ENCODE data around the gene CRIP2. TPM values are rescaled to one million over a fixed set of nuclear protein-coding genes. Genes with fewer than 3 reads are reported as not detected.

Gene CRIP2
- total and polyA plus RNA-seq, 2 experiments from 2014 or later: 3.4 to 9.6 TPM

DNA sequence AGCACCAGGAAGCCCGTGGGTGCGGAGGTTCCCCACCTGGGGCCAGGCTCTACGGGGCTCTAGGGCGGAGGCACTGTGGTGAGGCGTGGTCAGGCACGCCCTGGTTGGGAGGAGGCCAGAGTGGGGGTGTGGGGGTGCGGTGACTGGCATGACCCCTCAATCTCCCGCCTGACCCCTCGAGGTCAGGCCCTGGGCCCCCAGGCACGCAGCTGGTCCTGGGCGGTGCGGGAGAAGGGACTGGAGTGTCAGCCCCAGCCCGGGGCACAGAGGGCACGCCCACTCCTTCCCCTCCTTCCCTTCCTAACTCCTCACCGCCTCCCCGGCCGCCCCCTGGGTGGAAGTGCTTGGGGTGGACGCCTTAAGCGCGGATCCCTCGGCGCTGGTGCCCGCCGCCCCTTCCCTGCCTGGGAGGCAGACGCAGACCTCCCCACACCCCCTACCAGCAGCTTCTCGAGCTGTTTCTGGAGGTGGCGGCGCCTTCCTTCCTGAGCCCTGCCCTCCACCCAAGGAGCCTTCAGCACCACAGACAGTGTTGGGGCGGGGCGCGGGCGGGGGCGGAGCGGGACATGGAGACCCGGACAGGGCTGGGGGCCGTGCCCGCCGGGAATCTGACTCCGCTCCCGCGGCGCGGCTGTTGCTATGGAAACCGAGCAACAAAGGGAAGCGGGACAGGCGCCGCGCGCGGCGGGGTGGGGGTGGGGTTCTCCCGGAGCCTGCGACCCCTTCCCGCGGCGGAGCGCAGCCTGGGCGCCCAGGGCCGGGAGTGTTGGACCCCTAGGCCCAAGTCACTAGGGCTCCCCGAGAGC, 741 bp upstream of the CRIP2 start:
- Histone ChIP-seq H3K79me2 (replicated peaks; ENCODE audit: insufficient read depth) (no peaks in the 10 kb centered on the region), H3K9me2 (ENCODE audit: insufficient read depth) (no peaks in the 10 kb centered on the region), H3K4me3 (peak overlapping the region; percentile 56), H2AFZ (peak overlapping the region; percentile 88; the same call in 1 of the 2 replicates), H3K4me1 (ENCODE audit: insufficient read depth) (peaks cover 18% of the 10 kb centered on the region; the same call in 1 of the 2 replicates), H3F3A (replicated peaks; ENCODE audit: low read depth) (peaks cover 9% of the 10 kb centered on the region; the same call in 1 of the 2 replicates), H3K4me2 (peak overlapping the region; percentile 84), H3K27me3 (ENCODE audit: insufficient read depth) (peaks cover 41% of the 10 kb centered on the region), H4K20me1 (replicated peaks; ENCODE audit: insufficient read depth) (no peaks in the 10 kb centered on the region; the same call in 1 of the 2 replicates), H3K36me3 (ENCODE audit: insufficient read depth) (no peaks in the 10 kb centered on the region), H3K27ac (ENCODE audit: low read depth) (no peak overlapping the region)
- H3K36me3 Mint-ChIP-seq (ENCODE audit: low read depth): no peaks in the 10 kb centered on the region
- H3K4me1 Mint-ChIP-seq: peaks cover 8% of the 10 kb centered on the region
- DNase-seq (ENCODE audit: low spot score) (peak; percentile 96), ATAC-seq (peak; percentile 49)
- TF ChIP-seq NANOG (IDR thresholded peaks at IDR 0.05; ENCODE audit: borderline replicate concordance) (no peak), ZNF114 (CRISPR knock-in tag; IDR thresholded peaks at IDR 0.05) (no peak), JUNB (IDR thresholded peaks at IDR 0.05; ENCODE audit: unreplicated experiment) (no peak), EZH2phosphoT487 (IDR thresholded peaks at IDR 0.05; ENCODE audit: unreplicated experiment) (no peak), ZNF331 (CRISPR knock-in tag; IDR thresholded peaks at IDR 0.05; ENCODE audit: low read depth) (no peak)
- TF ChIP-seq, protein P1, sequence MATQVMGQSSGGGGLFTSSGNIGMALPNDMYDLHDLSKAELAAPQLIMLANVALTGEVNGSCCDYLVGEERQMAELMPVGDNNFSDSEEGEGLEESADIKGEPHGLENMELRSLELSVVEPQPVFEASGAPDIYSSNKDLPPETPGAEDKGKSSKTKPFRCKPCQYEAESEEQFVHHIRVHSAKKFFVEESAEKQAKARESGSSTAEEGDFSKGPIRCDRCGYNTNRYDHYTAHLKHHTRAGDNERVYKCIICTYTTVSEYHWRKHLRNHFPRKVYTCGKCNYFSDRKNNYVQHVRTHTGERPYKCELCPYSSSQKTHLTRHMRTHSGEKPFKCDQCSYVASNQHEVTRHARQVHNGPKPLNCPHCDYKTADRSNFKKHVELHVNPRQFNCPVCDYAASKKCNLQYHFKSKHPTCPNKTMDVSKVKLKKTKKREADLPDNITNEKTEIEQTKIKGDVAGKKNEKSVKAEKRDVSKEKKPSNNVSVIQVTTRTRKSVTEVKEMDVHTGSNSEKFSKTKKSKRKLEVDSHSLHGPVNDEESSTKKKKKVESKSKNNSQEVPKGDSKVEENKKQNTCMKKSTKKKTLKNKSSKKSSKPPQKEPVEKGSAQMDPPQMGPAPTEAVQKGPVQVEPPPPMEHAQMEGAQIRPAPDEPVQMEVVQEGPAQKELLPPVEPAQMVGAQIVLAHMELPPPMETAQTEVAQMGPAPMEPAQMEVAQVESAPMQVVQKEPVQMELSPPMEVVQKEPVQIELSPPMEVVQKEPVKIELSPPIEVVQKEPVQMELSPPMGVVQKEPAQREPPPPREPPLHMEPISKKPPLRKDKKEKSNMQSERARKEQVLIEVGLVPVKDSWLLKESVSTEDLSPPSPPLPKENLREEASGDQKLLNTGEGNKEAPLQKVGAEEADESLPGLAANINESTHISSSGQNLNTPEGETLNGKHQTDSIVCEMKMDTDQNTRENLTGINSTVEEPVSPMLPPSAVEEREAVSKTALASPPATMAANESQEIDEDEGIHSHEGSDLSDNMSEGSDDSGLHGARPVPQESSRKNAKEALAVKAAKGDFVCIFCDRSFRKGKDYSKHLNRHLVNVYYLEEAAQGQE (IDR thresholded peaks at IDR 0.05; ENCODE audit: unreplicated experiment): peak; percentile 59
- TF ChIP-seq, protein P2, sequence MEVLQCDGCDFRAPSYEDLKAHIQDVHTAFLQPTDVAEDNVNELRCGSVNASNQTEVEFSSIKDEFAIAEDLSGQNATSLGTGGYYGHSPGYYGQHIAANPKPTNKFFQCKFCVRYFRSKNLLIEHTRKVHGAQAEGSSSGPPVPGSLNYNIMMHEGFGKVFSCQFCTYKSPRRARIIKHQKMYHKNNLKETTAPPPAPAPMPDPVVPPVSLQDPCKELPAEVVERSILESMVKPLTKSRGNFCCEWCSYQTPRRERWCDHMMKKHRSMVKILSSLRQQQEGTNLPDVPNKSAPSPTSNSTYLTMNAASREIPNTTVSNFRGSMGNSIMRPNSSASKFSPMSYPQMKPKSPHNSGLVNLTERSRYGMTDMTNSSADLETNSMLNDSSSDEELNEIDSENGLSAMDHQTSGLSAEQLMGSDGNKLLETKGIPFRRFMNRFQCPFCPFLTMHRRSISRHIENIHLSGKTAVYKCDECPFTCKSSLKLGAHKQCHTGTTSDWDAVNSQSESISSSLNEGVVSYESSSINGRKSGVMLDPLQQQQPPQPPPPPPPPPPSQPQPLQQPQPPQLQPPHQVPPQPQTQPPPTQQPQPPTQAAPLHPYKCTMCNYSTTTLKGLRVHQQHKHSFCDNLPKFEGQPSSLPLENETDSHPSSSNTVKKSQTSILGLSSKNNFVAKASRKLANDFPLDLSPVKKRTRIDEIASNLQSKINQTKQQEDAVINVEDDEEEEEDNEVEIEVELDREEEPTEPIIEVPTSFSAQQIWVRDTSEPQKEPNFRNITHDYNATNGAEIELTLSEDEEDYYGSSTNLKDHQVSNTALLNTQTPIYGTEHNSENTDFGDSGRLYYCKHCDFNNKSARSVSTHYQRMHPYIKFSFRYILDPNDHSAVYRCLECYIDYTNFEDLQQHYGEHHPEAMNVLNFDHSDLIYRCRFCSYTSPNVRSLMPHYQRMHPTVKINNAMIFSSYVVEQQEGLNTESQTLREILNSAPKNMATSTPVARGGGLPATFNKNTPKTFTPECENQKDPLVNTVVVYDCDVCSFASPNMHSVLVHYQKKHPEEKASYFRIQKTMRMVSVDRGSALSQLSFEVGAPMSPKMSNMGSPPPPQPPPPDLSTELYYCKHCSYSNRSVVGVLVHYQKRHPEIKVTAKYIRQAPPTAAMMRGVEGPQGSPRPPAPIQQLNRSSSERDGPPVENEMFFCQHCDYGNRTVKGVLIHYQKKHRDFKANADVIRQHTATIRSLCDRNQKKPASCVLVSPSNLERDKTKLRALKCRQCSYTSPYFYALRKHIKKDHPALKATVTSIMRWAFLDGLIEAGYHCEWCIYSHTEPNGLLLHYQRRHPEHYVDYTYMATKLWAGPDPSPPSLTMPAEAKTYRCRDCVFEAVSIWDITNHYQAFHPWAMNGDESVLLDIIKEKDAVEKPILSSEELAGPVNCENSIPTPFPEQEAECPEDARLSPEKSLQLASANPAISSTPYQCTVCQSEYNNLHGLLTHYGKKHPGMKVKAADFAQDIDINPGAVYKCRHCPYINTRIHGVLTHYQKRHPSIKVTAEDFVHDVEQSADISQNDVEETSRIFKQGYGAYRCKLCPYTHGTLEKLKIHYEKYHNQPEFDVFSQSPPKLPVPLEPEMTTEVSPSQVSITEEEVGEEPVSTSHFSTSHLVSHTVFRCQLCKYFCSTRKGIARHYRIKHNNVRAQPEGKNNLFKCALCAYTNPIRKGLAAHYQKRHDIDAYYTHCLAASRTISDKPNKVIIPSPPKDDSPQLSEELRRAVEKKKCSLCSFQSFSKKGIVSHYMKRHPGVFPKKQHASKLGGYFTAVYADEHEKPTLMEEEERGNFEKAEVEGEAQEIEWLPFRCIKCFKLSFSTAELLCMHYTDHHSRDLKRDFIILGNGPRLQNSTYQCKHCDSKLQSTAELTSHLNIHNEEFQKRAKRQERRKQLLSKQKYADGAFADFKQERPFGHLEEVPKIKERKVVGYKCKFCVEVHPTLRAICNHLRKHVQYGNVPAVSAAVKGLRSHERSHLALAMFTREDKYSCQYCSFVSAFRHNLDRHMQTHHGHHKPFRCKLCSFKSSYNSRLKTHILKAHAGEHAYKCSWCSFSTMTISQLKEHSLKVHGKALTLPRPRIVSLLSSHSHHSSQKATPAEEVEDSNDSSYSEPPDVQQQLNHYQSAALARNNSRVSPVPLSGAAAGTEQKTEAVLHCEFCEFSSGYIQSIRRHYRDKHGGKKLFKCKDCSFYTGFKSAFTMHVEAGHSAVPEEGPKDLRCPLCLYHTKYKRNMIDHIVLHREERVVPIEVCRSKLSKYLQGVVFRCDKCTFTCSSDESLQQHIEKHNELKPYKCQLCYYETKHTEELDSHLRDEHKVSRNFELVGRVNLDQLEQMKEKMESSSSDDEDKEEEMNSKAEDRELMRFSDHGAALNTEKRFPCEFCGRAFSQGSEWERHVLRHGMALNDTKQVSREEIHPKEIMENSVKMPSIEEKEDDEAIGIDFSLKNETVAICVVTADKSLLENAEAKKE (CRISPR knock-in tag; IDR thresholded peaks at IDR 0.05): no peak
- TF ChIP-seq, protein P3, sequence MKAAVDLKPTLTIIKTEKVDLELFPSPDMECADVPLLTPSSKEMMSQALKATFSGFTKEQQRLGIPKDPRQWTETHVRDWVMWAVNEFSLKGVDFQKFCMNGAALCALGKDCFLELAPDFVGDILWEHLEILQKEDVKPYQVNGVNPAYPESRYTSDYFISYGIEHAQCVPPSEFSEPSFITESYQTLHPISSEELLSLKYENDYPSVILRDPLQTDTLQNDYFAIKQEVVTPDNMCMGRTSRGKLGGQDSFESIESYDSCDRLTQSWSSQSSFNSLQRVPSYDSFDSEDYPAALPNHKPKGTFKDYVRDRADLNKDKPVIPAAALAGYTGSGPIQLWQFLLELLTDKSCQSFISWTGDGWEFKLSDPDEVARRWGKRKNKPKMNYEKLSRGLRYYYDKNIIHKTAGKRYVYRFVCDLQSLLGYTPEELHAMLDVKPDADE (IDR thresholded peaks at IDR 0.05): no peak
- no peak overlapping the region for H3K27ac Mint-ChIP-seq
- H3K4me3 Mint-ChIP-seq: peak overlapping the region; percentile 59; the same call in 2 of the 3 replicates
- no peaks in the 10 kb centered on the region for H3K9me3 Mint-ChIP-seq
- peaks cover 38% of the 10 kb centered on the region for H3K27me3 Mint-ChIP-seq (ENCODE audit: insufficient read depth, low read depth, poor library complexity)

Measured in GM23338 (cell line).